H1 (cell line): ENCODE measurements around the gene DUSP2. TPM values are rescaled to one million over a fixed set of nuclear protein-coding genes. Genes with fewer than 3 reads are reported as not detected.

Source experiments
- ATF3 ChIP-seq: IDR thresholded peaks from 2 replicates; pipeline ENCODE4 v1.6.1; 2011; ENCODE audit warnings: low read depth, mild to moderate bottlenecking, low read length; ENCODE audit not compliant: insufficient read depth
- CHD7 ChIP-seq: fragments of 300-600 bp; sonication (generic); IDR thresholded peaks from 2 replicates; pipeline ENCODE4 v1.7.1; 2012; ENCODE audit warnings: low read length, moderate library complexity, mild to moderate bottlenecking, inconsistent platforms; ENCODE audit not compliant: insufficient replicate concordance
- GABPA ChIP-seq: IDR thresholded peaks from 2 replicates; pipeline ENCODE4 v1.6.1; 2011; ENCODE audit warnings: mild to moderate bottlenecking, low read length, moderate library complexity, borderline replicate concordance; ENCODE audit not compliant: insufficient read depth
- KDM1A ChIP-seq: fragments of 200-600, 300-600 bp; sonication (generic); IDR thresholded peaks from 2 replicates; pipeline ENCODE4 v1.7.1; 2016; ENCODE audit warnings: mild to moderate bottlenecking, low read length, borderline replicate concordance
- KDM5A ChIP-seq: fragments of 200-600 bp; IDR thresholded peaks from 2 replicates; pipeline ENCODE4 v1.7.1; 2012; ENCODE audit warnings: mild to moderate bottlenecking, low read length, inconsistent platforms, mixed read lengths
- MAX ChIP-seq: IDR thresholded peaks from 2 replicates; pipeline ENCODE4 v1.6.1; 2012; ENCODE audit warnings: inconsistent platforms
- NRF1 ChIP-seq: IDR thresholded peaks from 2 replicates; pipeline ENCODE4 v1.6.1; 2011; ENCODE audit warnings: mild to moderate bottlenecking, low read depth, low read length, improper control_type of control experiment
- PHF8 ChIP-seq: fragments of 200-600 bp; sonication (generic); conservative IDR thresholded peaks from 2 replicates; pipeline ENCODE4 v1.7.1; 2012; ENCODE audit warnings: low read depth, mild to moderate bottlenecking, inconsistent platforms, low read length, moderate library complexity
- SIRT6 ChIP-seq: IDR thresholded peaks from one replicate; pipeline ENCODE4 v1.7.1; 2012; ENCODE audit warnings: low read length, inconsistent platforms
- SRF ChIP-seq: IDR thresholded peaks from 2 replicates; pipeline ENCODE4 v1.6.1; 2011; ENCODE audit warnings: mild to moderate bottlenecking, low read depth, low read length, moderate library complexity
- TAF1 ChIP-seq: IDR thresholded peaks from 2 replicates; pipeline ENCODE4 v1.6.1; 2011; ENCODE audit warnings: mild to moderate bottlenecking, low read depth, low read length
- YY1 ChIP-seq: IDR thresholded peaks from 2 replicates; pipeline ENCODE4 v1.6.1; 2011; ENCODE audit warnings: low read depth, mild to moderate bottlenecking, low read length
- polyA plus RNA-seq, 7 experiments: library from polyadenylated mRNA; depleted of rRNA in 3 of 7; stranded (reverse) in 5 of 7; unstranded in 2 of 7; fragments of >200 nt in 5 of 7; fragments of 200-250 nt in 2 of 7; gene quantifications; 1 replicate in 5 of 7; 2 replicates in 1 of 7; 4 replicates in 1 of 7; pipeline versions ENCODE4 v1.2.1 to v1.2.3, GENCODE V29; 2011 to 2013; ENCODE audit warnings: missing spikeins in 2 of 7, mixed read lengths in 2 of 7
- total RNA-seq: library from RNA; stranded (reverse); fragmentation: NEBNext Ultra II Directional; extraction: Animal tissue kit (Norgen Biotek cat#: 25700); gene quantifications from 2 replicates; pipeline ENCODE4 v1.2.1, GENCODE V29; 2021

Gene DUSP2
- total and polyA plus RNA-seq, 2 of the 8 experiments (the other 6 are each of a cell fraction or from before 2014, with no cell fraction given): 10.1 to 10.4 TPM

- no peak for TF ChIP-seq CHD7
- no peak for TF ChIP-seq SIRT6
- TF ChIP-seq YY1: no peak
- no peak for TF ChIP-seq SRF
- no peak for TF ChIP-seq MAX
- TF ChIP-seq ATF3: no peak
- no peak for TF ChIP-seq GABPA
- TF ChIP-seq NRF1: no peak
- TF ChIP-seq KDM5A: no peak
- TF ChIP-seq TAF1: no peak
- no peak for TF ChIP-seq PHF8
- TF ChIP-seq KDM1A: no peak; the same call in 1 of the 2 replicates
Observed at GRCh38 chr2:96145848-96146152, 560 bp upstream of the DUSP2 start (continued).
